ENCODE results near the gene SMIM20.

GRCh38 chr4:25922812-25923369 lies 8.9 kb downstream of the SMIM20 start:
- TF ChIP-seq CTCF (IDR thresholded peaks at IDR 0.05), result no peak
- no peak for TF ChIP-seq POLR2A (IDR thresholded peaks at IDR 0.05)
